Gastroesophageal sphincter (tissue), 4 donors: ENCODE measurements around the gene KIFC3. TPM values are rescaled to one million over a fixed set of nuclear protein-coding genes. Genes with fewer than 3 reads are reported as not detected.

ENCODE experiments used
- ATAC-seq: fragments of 150-250 bp; one replicate; pipeline ENCODE4 v1.9.1; 2016; ENCODE audit warnings: mild to moderate bottlenecking, moderate library complexity
- H3K27ac ChIP-seq, 4 donors: fragments of 200-600 bp; sonication (generic) in 3 of 4; 1 replicate in 3 of 4; 2 replicates in 1 of 4; pipeline ENCODE4 v1.5.1; 2016 to 2019
- H3K27me3 ChIP-seq: fragments of 200-600 bp; sonication (generic); one replicate; pipeline ENCODE4 v1.5.1; 2019
- H3K36me3 ChIP-seq, 2 donors: fragments of 200-600 bp; sonication (generic); one replicate each; pipeline ENCODE4 v1.5.1; 2019; ENCODE audit warnings: control low read depth in 1 of 2
- H3K4me1 ChIP-seq, 3 donors: fragments of 200-600 bp; sonication (generic); 1 replicate in 2 of 3; 2 replicates in 1 of 3; pipeline ENCODE4 v1.5.1; 2016 to 2019; ENCODE audit warnings: control low read depth in 2 of 3
- H3K4me3 ChIP-seq, 2 donors: fragments of 200-600 bp; sonication (generic); one replicate each; pipeline ENCODE4 v1.5.1; 2019; ENCODE audit warnings: mild to moderate bottlenecking in 1 of 2, moderate library complexity in 1 of 2
- H3K9me3 ChIP-seq, 3 donors: fragments of 200-600 bp; sonication (generic); one replicate each; pipeline ENCODE4 v1.5.1; 2017 to 2019; ENCODE audit warnings: control low read depth in 2 of 3
- CTCF ChIP-seq, 4 experiments: fragments of 200-600 bp in 2 of 4; fragments of 450-650 bp in 2 of 4; sonication (generic) in 1 of 4; IDR thresholded peaks; one replicate each; pipeline ENCODE4 v1.5.1; 2017 to 2019; ENCODE audit warnings: antibody characterized with exemption in 4 of 4, mild to moderate bottlenecking in 2 of 4, moderate library complexity in 2 of 4
- EP300 ChIP-seq: sonication (generic); formaldehyde crosslinking; IDR thresholded peaks from one replicate; pipeline ENCODE4 v1.6.1; 2017; ENCODE audit warnings: antibody characterized with exemption, mild to moderate bottlenecking
- POLR2A ChIP-seq, 2 donors: fragments of 450-650 bp; IDR thresholded peaks; one replicate each; pipeline ENCODE4 v1.6.1; 2017; ENCODE audit warnings: antibody characterized with exemption in 2 of 2, mild to moderate bottlenecking in 2 of 2, moderate library complexity in 1 of 2
- POLR2AphosphoS5 ChIP-seq: sonication (generic); formaldehyde crosslinking; IDR thresholded peaks from one replicate; pipeline ENCODE4 v1.6.1; 2017; ENCODE audit warnings: antibody characterized with exemption
- WGBS, 2 donors: methylation state at CpG; one replicate each; pipeline ENCODE4 v1.1.5; 2018; ENCODE audit warnings: low coverage in 1 of 2; 5-methylcytosine and 5-hydroxymethylcytosine counted together
- total RNA-seq, 4 donors: library from RNA; depleted of rRNA; stranded (reverse); fragments of >200 nt; gene quantifications; one replicate each; pipeline ENCODE4 v1.1.0, GENCODE V29; 2016

The KIFC3 gene
- total RNA-seq, 4 donors from 2014 or later: 17.4 to 78.4 (median 36.2) TPM

GRCh38 chr16:57844416-57845030 is 42.2 kb upstream of the KIFC3 start:
- TF ChIP-seq POLR2AphosphoS5: no peak
- TF ChIP-seq POLR2A (IDR thresholded peaks at IDR 0.05): no peak
- no peak for TF ChIP-seq CTCF (IDR thresholded peaks at IDR 0.05)
- no peak for TF ChIP-seq EP300
- no peaks in the 10 kb centered on the region for H3K9me3 ChIP-seq
- WGBS, 2 donors: 76 to 81% methylated on average over 4 of the region's 10 CpGs
- ATAC-seq: no peak
- no peak overlapping the region for H3K27ac ChIP-seq
- no peaks in the 10 kb centered on the region for H3K27me3 ChIP-seq
- H3K4me1 ChIP-seq: no peaks in the 10 kb centered on the region
- no peaks in the 10 kb centered on the region for H3K36me3 ChIP-seq
- no peak overlapping the region for H3K4me3 ChIP-seq

- H3K27me3 ChIP-seq: no peaks in the 10 kb centered on the region
- no peak overlapping the region for H3K4me3 ChIP-seq
- ATAC-seq: no peak
- TF ChIP-seq EP300 (no peak), CTCF (IDR thresholded peaks at IDR 0.05) (no peak), POLR2A (IDR thresholded peaks at IDR 0.05) (no peak), POLR2AphosphoS5 (no peak)
- WGBS, 2 donors: 100% methylated on average over 1 of the region's 1 CpG; no CpG with 5 or more reads in 1 of the 2 donors
- no peaks in the 10 kb centered on the region for H3K9me3 ChIP-seq
- H3K27ac ChIP-seq: no peak overlapping the region
- H3K36me3 ChIP-seq: no peaks in the 10 kb centered on the region
- no peaks in the 10 kb centered on the region for H3K4me1 ChIP-seq
These were observed 41.1 kb upstream of the KIFC3 start for GRCh38 chr16:57843400-57843799.

GRCh38 chr16:57842601-57843000 is 40.3 kb upstream of the KIFC3 start:
- 56 to 81% methylated on average over 3 to 4 of the region's 5 CpGs for WGBS, 2 donors
- no peak overlapping the region for H3K27ac ChIP-seq
- no peaks in the 10 kb centered on the region for H3K9me3 ChIP-seq
- no peaks in the 10 kb centered on the region for H3K27me3 ChIP-seq
- H3K36me3 ChIP-seq: no peaks in the 10 kb centered on the region
- no peak for TF ChIP-seq POLR2AphosphoS5
- no peak for TF ChIP-seq EP300
- no peak for TF ChIP-seq CTCF (IDR thresholded peaks at IDR 0.05)
- no peak for TF ChIP-seq POLR2A (IDR thresholded peaks at IDR 0.05)
- no peak for ATAC-seq
- no peaks in the 10 kb centered on the region for H3K4me1 ChIP-seq
- H3K4me3 ChIP-seq: no peak overlapping the region

- no peak for TF ChIP-seq CTCF (IDR thresholded peaks at IDR 0.05)
- no peak for TF ChIP-seq EP300
- no peak for TF ChIP-seq POLR2A (IDR thresholded peaks at IDR 0.05)
- no peak for TF ChIP-seq POLR2AphosphoS5
- H3K4me1 ChIP-seq: no peaks in the 10 kb centered on the region
- ATAC-seq: no peak
- 78 to 80% methylated on average over 1 to 8 of the region's 8 CpGs for WGBS, 2 donors
- H3K9me3 ChIP-seq: no peaks in the 10 kb centered on the region
- H3K27me3 ChIP-seq: peaks cover 8% of the 10 kb centered on the region
- no peak overlapping the region for H3K27ac ChIP-seq
- H3K36me3 ChIP-seq: no peaks in the 10 kb centered on the region
- no peak overlapping the region for H3K4me3 ChIP-seq
These were observed 38.5 kb upstream of the KIFC3 start for GRCh38 chr16:57840833-57841232.

GRCh38 chr16:57838161-57838560 is 35.9 kb upstream of the KIFC3 start:
- Histone ChIP-seq H3K27ac (no peak overlapping the region), H3K4me3 (no peak overlapping the region), H3K9me3 (no peaks in the 10 kb centered on the region), H3K36me3 (no peaks in the 10 kb centered on the region), H3K4me1 (no peaks in the 10 kb centered on the region), H3K27me3 (peaks cover 31% of the 10 kb centered on the region)
- TF ChIP-seq POLR2AphosphoS5: no peak
- TF ChIP-seq POLR2A (IDR thresholded peaks at IDR 0.05): no peak
- ATAC-seq: no peak
- WGBS, 2 donors: 50 to 59% methylated on average over 2 to 8 of the region's 13 CpGs
